HCT116 (cell line): Measurements from ENCODE around the gene THSD4. TPM values are rescaled to one million over a fixed set of nuclear protein-coding genes. Genes with fewer than 3 reads are reported as not detected.

Source experiments
- ATAC-seq: fragments of 200-7000 bp; cut with Tn5 transposase; 2 replicates; pipeline ENCODE4 v1.9.1; 2020; ENCODE audit warnings: mild to moderate bottlenecking, moderate library complexity
- BruUV-seq: library from RNA; stranded (reverse); fragments of 400-500 nt; replicated peaks from 2 replicates; lab custom pipeline; 2021; lab: Mats Ljungman, UMichigan
- CTCF ChIA-PET: fragments of 300-600 bp; sonication (Branson Sonifier 250); formaldehyde crosslinking; loops from one replicate; lab custom pipeline; 2021; ENCODE audit warnings: antibody characterized with exemption; lab: Charles Lee
- POLR2A ChIA-PET: fragments of 300-600, 350-600 bp; sonication (Branson Sonifier 250); formaldehyde crosslinking; loops from one replicate; lab custom pipeline; 2021; ENCODE audit warnings: antibody characterized with exemption; lab: Charles Lee
- RAD21 ChIA-PET, 2 experiments: fragments of 300-600 bp; sonication (Branson Sonifier 250); formaldehyde crosslinking; loops; one replicate each; lab custom pipeline; 2023; ENCODE audit warnings: low total read pairs in 2 of 2; ENCODE audit not compliant: uncharacterized antibody in 2 of 2, unreplicated experiment in 2 of 2, low non-redundant PET in 1 of 2; lab: Charles Lee
- DNase-seq: peaks from one replicate; pipeline ENCODE4 v3.0.0-alpha.2; 2010; ENCODE audit warnings: low read depth, low spot score
- H2AFZ ChIP-seq: fragments of 200-600 bp; shearing (Covaris generic), sonication (generic); 2 replicates; pipeline ENCODE4 v1.6.1; 2017; ENCODE audit warnings: low read depth, mixed run types, mixed read lengths, antibody characterized with exemption, low read length; ENCODE audit not compliant: poor library complexity, severe bottlenecking
- H3K27ac ChIP-seq: 2 replicates; pipeline ENCODE4 v1.5.1; 2012; ENCODE audit warnings: low read depth, low read length
- H3K27me3 ChIP-seq: fragments of 200-600 bp; sonication (generic); 2 replicates; pipeline ENCODE4 v1.6.1; 2016; ENCODE audit warnings: mixed run types, low read length, mixed read lengths; ENCODE audit not compliant: insufficient read depth
- H3K36me3 ChIP-seq, 2 experiments: fragments of 200-500 bp in 1 of 2; fragments of 200-600 bp in 1 of 2; sonication (Bioruptor generic) in 1 of 2; sonication (generic) in 1 of 2; 2 replicates each; pipeline versions ENCODE4 v1.5.1 to v1.6.1; 2014 to 2016; ENCODE audit warnings: low read length in 2 of 2, inconsistent platforms in 1 of 2, mixed read lengths in 1 of 2, mixed run types in 1 of 2; ENCODE audit not compliant: insufficient read depth in 2 of 2, control insufficient read depth in 1 of 2
- H3K4me1 ChIP-seq, 2 experiments: fragments of 200-600 bp in 1 of 2; sonication (generic) in 1 of 2; 2 replicates each; pipeline versions ENCODE4 v1.5.1 to v1.6.1; 2012 to 2017; ENCODE audit warnings: low read length in 2 of 2, inconsistent platforms in 1 of 2, mild to moderate bottlenecking in 1 of 2, mixed read lengths in 1 of 2, mixed run types in 1 of 2, moderate library complexity in 1 of 2; ENCODE audit not compliant: insufficient read depth in 2 of 2, control insufficient read depth in 1 of 2
- H3K4me2 ChIP-seq: fragments of 200-600 bp; sonication (generic); 2 replicates; pipeline ENCODE4 v1.6.1; 2017; ENCODE audit warnings: mixed run types, low read length, mixed read lengths
- H3K4me3 ChIP-seq, 2 experiments: fragments of 200-600 bp in 1 of 2; sonication (generic) in 1 of 2; replicated peaks in 1 of 2; 2 replicates each; pipeline ENCODE4 v1.5.1; 2011 to 2016; ENCODE audit warnings: low read length in 2 of 2, control low read depth in 1 of 2, low read depth in 1 of 2, mild to moderate bottlenecking in 1 of 2, mixed read lengths in 1 of 2, mixed run types in 1 of 2
- H3K79me2 ChIP-seq: fragments of 200-600 bp; sonication (generic); 2 replicates; pipeline ENCODE4 v1.6.1; 2017; ENCODE audit warnings: mild to moderate bottlenecking, mixed run types, low read length, moderate library complexity, mixed read lengths; ENCODE audit not compliant: insufficient read depth
- H3K9ac ChIP-seq: fragments of 200-600 bp; sonication (generic); 2 replicates; pipeline ENCODE4 v1.6.1; 2016; ENCODE audit warnings: low read length, mixed read lengths
- H3K9me2 ChIP-seq: fragments of 200-600 bp; sonication (generic), shearing (Covaris generic); 2 replicates; pipeline ENCODE4 v1.6.1; 2017; ENCODE audit warnings: mixed run types, mild to moderate bottlenecking, moderate library complexity; ENCODE audit not compliant: insufficient read depth
- H3K9me3 ChIP-seq, 2 experiments: fragments of 200-500 bp in 1 of 2; fragments of 200-600 bp in 1 of 2; sonication (Bioruptor generic) in 1 of 2; sonication (generic) in 1 of 2; 2 replicates each; pipeline ENCODE4 v1.6.1; 2014 to 2017; ENCODE audit warnings: low read length in 2 of 2, mixed read lengths in 2 of 2, inconsistent platforms in 1 of 2, low read depth in 1 of 2, mild to moderate bottlenecking in 1 of 2, mixed run types in 1 of 2, moderate library complexity in 1 of 2; ENCODE audit not compliant: control insufficient read depth in 1 of 2, insufficient read depth in 1 of 2
- H4K20me1 ChIP-seq: fragments of 200-600 bp; sonication (generic), shearing (Covaris generic); 2 replicates; pipeline ENCODE4 v1.6.1; 2017; ENCODE audit warnings: mixed run types, mild to moderate bottlenecking, moderate library complexity; ENCODE audit not compliant: insufficient read depth
- ELF1 ChIP-seq: IDR thresholded peaks from 2 replicates; pipeline ENCODE4 v1.6.1; 2012; ENCODE audit warnings: low read depth, borderline replicate concordance
- EZH2phosphoT487 ChIP-seq: fragments of 200-600 bp; IDR thresholded peaks from 2 replicates; pipeline ENCODE4 v1.6.1; 2018; ENCODE audit warnings: antibody characterized with exemption, borderline replicate concordance
- JUND ChIP-seq: IDR thresholded peaks from 2 replicates; pipeline ENCODE4 v1.6.1; 2012
- RAD21 ChIP-seq: IDR thresholded peaks from 2 replicates; pipeline ENCODE4 v1.6.1; 2012; ENCODE audit warnings: low read depth, mild to moderate bottlenecking
- SRF ChIP-seq: IDR thresholded peaks from 2 replicates; pipeline ENCODE4 v1.6.1; 2012; ENCODE audit warnings: low read depth
- ZNF274 ChIP-seq: fragments of 200-500 bp; sonication (Bioruptor generic); IDR thresholded peaks from 2 replicates; pipeline ENCODE4 v1.6.1; 2014; ENCODE audit warnings: mild to moderate bottlenecking, low read depth, low read length, inconsistent platforms
- intact Hi-C: fragments of 100-400 bp; cut with micrococcal nuclease; formaldehyde crosslinking; loops from 2 replicates; pipeline ENCODE4 v1.10.0; 2022
- total RNA-seq: library from RNA; stranded (reverse); gene quantifications from one replicate; pipeline ENCODE4 v1.2.1, GENCODE V29; 2021; ENCODE audit not compliant: unreplicated experiment

THSD4 gene
- total RNA-seq, 1 experiment from 2014 or later, result 30.5 TPM

DNA sequence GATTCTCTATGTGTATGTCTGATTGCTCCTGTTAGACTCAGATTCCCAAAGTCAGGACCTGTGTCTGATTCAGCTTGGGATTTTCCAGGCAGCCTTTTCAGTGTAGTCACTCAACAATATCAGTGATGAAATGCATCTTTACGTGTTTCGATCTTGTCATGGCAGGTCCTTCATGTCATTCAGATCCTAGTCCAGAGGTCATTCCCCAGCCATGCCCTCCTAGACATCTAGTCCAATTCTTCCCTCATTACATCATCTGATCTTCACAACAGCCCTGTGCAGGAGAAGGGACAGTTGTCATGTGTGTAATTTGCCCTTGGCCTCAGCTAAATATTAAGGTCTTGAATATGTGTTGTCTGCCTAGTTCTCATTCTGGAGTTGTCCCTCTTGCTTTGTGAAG is 541.9 kb downstream of the THSD4 start:
- H3K79me2 ChIP-seq, result no peaks in the 10 kb centered on the region
- H3K27me3 ChIP-seq, result no peaks in the 10 kb centered on the region
- no peaks in the 10 kb centered on the region for H4K20me1 ChIP-seq
- H3K9ac ChIP-seq, result no peak overlapping the region
- no peaks in the 10 kb centered on the region for H3K9me2 ChIP-seq
- H2AFZ ChIP-seq, result no peak overlapping the region
- POLR2A ChIA-PET, result no interaction called here
- intact Hi-C loops, result no loop called here
- ATAC-seq (no peak), DNase-seq (no peak)
- H3K4me1 ChIP-seq, result no peaks in the 10 kb centered on the region
- no peak overlapping the region for H3K4me2 ChIP-seq
- no TSS peak for BruUV-seq
- CTCF ChIA-PET, result no interaction called here
- RAD21 ChIA-PET, result no interaction called here
- H3K9me3 ChIP-seq, result no peaks in the 10 kb centered on the region
- no peak overlapping the region for H3K27ac ChIP-seq
- H3K36me3 ChIP-seq, result no peaks in the 10 kb centered on the region
- no peak overlapping the region for H3K4me3 ChIP-seq
- TF ChIP-seq ELF1, result no peak

DNA sequence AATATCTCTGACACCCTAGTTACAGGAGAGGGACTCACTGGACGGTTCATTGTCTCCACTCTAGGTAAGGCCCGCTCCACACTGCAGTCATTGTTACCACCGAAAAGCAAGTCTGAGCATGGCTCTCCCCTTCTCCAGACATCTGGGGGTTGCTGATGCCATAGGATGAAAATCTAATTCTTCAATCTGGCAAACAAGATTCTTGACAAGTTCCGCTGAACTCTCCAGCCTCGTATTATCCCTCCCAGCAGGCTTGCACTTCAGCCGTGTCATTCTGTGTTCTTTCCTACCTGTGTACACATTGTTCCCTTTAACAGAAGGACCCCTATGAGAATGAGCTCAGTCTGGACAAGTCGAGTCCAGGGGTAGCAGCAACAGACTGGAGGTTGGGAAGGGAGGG is 542.8 kb downstream of the THSD4 start:
- no peaks in the 10 kb centered on the region for H4K20me1 ChIP-seq
- no peaks in the 10 kb centered on the region for H3K36me3 ChIP-seq
- TF ChIP-seq EZH2phosphoT487 (no peak), RAD21 (no peak), ZNF274 (no peak), JUND (no peak), SRF (no peak)
- no peak for ATAC-seq
- ChIA-PET CTCF (no interaction called here), POLR2A (no interaction called here), RAD21 (no interaction called here)
- no TSS peak for BruUV-seq
- DNase-seq, result no peak
- H3K4me2 ChIP-seq, result no peak overlapping the region
- no peak overlapping the region for H3K4me3 ChIP-seq
- no peaks in the 10 kb centered on the region for H3K79me2 ChIP-seq
- no peaks in the 10 kb centered on the region for H3K27me3 ChIP-seq
- no peak overlapping the region for H3K9ac ChIP-seq
- no peaks in the 10 kb centered on the region for H3K4me1 ChIP-seq
- no peak overlapping the region for H3K27ac ChIP-seq
- H2AFZ ChIP-seq, result no peak overlapping the region
- H3K9me3 ChIP-seq, result no peaks in the 10 kb centered on the region
- no peaks in the 10 kb centered on the region for H3K9me2 ChIP-seq
- intact Hi-C loops, result no loop called here
